Naive B cell (primary cell): Measurements from ENCODE around the gene TMEM167B. TPM values are rescaled to one million over a fixed set of nuclear protein-coding genes. Genes with fewer than 3 reads are reported as not detected.
A peak's percentile ranks its signal among the peaks of the same experiment; 100 is the strongest.
"Not testable (repeated sequence)": the region's sequence is repeated elsewhere in the genome, so short reads cannot be mapped to it uniquely, and the experiment has no call there.

Source experiments
- ATAC-seq, 2 donors: fragments of 150-1000 bp; cut with Tn5 transposase; 2 replicates each; pipeline ENCODE4 v1.10.0; 2021; ENCODE audit warnings: low read depth in 2 of 2, mild to moderate bottlenecking in 2 of 2, moderate library complexity in 2 of 2
- DNase-seq: peaks from one replicate; pipeline ENCODE4 v3.0.0; 2022
- H3K27ac Mint-ChIP-seq, 6 donors: one replicate each; pipeline ENCODE4 v1.8.0; 2020 to 2022; ENCODE audit warnings: mild to moderate bottlenecking in 6 of 6, mixed read lengths in 6 of 6, moderate library complexity in 5 of 6, inconsistent platforms in 2 of 6
- H3K27me3 Mint-ChIP-seq, 3 donors: one replicate each; pipeline ENCODE4 v1.8.0; 2021 to 2022; ENCODE audit warnings: mixed read lengths in 3 of 3, mild to moderate bottlenecking in 1 of 3
- H3K36me3 Mint-ChIP-seq, 2 donors: one replicate each; pipeline ENCODE4 v1.8.0; 2020 to 2022; ENCODE audit warnings: mixed read lengths in 2 of 2, inconsistent platforms in 1 of 2, mild to moderate bottlenecking in 1 of 2
- H3K4me1 Mint-ChIP-seq, 3 donors: one replicate each; pipeline ENCODE4 v1.8.0; 2020 to 2022; ENCODE audit warnings: mixed read lengths in 3 of 3, inconsistent platforms in 1 of 3, mild to moderate bottlenecking in 1 of 3, moderate library complexity in 1 of 3
- H3K4me3 Mint-ChIP-seq, 8 donors: one replicate each; pipeline ENCODE4 v1.8.0; 2020 to 2022; ENCODE audit warnings: mild to moderate bottlenecking in 8 of 8, mixed read lengths in 8 of 8, moderate library complexity in 8 of 8, inconsistent platforms in 2 of 8
- H3K9me3 Mint-ChIP-seq, 7 donors: one replicate each; pipeline ENCODE4 v1.8.0; 2020 to 2022; ENCODE audit warnings: mixed read lengths in 7 of 7, mild to moderate bottlenecking in 5 of 7, inconsistent platforms in 2 of 7, moderate library complexity in 1 of 7
- polyA plus RNA-seq, 6 donors: library from polyadenylated mRNA; unstranded; fragments of 300-500 nt; fragmentation: Illumina TruSeq; gene quantifications; one replicate each; pipeline ENCODE4 v1.2.3, GENCODE V29; 2021; ENCODE audit warnings: low read depth in 6 of 6

The TMEM167B gene
- polyA plus RNA-seq, 6 donors from 2014 or later, result 20.8 to 44.2 (median 36.0) TPM

DNA sequence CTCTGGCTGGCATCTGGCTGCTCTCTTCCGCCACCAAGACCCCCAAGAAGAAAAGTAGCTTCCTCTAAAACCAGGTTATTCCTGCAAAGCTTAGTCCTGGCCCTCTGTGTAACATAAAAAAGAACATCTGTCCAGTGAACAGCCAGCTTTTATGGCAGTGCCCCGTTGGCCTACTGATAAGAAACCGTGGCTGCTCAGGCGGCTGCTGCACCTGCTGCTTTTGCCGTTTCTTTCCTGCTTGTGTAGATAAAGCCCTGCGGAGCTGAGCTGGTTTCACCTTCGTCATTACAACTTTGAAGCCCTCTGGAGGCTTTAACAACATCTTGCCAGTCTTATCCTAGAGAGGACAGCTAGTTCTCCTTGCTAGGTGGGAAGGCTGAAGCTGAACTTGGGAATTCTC is 43.9 kb downstream of the TMEM167B start:
- peak overlapping the region in 7 of 8 donors; percentile 9 to 71 (median 47) for H3K4me3 Mint-ChIP-seq
- H3K9me3 Mint-ChIP-seq, result no peaks in the 10 kb centered on the region
- peak; percentile 49 to 54 for ATAC-seq
- DNase-seq, result no peak
- H3K27ac Mint-ChIP-seq, result peak overlapping the region in 3 of 6 donors; percentile 0 to 80 (median 7)
- H3K4me1 Mint-ChIP-seq, result peaks cover 14 to 19% (median 17%) of the 10 kb centered on the region in 3 donors
- no peaks in the 10 kb centered on the region for H3K36me3 Mint-ChIP-seq
- no peaks in the 10 kb centered on the region for H3K27me3 Mint-ChIP-seq

GRCh38 chr1:109135940-109136339 is 45.4 kb downstream of the TMEM167B start:
- Mint-ChIP-seq H3K9me3 (no peaks in the 10 kb centered on the region), H3K36me3 (no peaks in the 10 kb centered on the region), H3K27me3 (no peaks in the 10 kb centered on the region), H3K4me1 (peaks cover 14 to 19% (median 17%) of the 10 kb centered on the region in 3 donors), H3K4me3 (no peak overlapping the region), H3K27ac (peak overlapping the region in 2 of 6 donors; percentile 40 to 51)
- DNase-seq, result no peak
- no peak for ATAC-seq

- Mint-ChIP-seq H3K27me3 (no peaks in the 10 kb centered on the region), H3K36me3 (no peaks in the 10 kb centered on the region), H3K4me3 (no peak overlapping the region), H3K9me3 (no peaks in the 10 kb centered on the region), H3K27ac (no peak overlapping the region), H3K4me1 (peaks cover 14 to 19% (median 17%) of the 10 kb centered on the region in 3 donors)
- no peak for DNase-seq
- ATAC-seq, result no peak
Observed at GRCh38 chr1:109136766-109137165, 46.2 kb downstream of the TMEM167B start.

- DNase-seq, result no peak
- Mint-ChIP-seq H3K27ac (no peak overlapping the region), H3K27me3 (no peaks in the 10 kb centered on the region), H3K4me1 (peaks cover 14 to 19% (median 17%) of the 10 kb centered on the region in 3 donors), H3K4me3 (no peak overlapping the region), H3K9me3 (no peaks in the 10 kb centered on the region), H3K36me3 (no peaks in the 10 kb centered on the region)
- no peak for ATAC-seq
Observed at GRCh38 chr1:109137958-109138357, 47.4 kb downstream of the TMEM167B start.

DNA sequence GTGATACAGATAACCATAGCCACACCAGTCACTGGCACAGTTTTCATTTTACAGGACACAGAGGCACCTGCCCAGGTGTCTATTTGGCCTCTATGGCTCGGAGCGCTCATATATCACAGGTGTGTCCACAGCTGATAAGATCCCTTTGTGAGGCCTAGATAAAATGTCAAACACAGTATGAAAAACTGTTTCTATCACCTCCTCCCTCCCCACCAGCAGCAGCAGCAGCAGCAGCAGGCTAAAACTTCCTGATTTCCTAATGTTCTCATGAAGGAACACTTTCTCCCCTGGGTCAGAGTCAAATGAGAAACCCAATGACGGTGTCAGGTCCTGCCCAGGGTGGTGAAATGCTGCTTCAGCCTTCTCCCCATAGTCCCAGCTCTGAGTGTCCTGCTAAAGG is 47.8 kb downstream of the TMEM167B start:
- DNase-seq (no peak), ATAC-seq (no peak)
- peaks cover 0 to 4% (median 0%) of the 10 kb centered on the region in 3 donors for H3K27me3 Mint-ChIP-seq
- H3K36me3 Mint-ChIP-seq, result no peaks in the 10 kb centered on the region
- peaks cover 13 to 19% (median 14%) of the 10 kb centered on the region in 3 donors for H3K4me1 Mint-ChIP-seq
- H3K4me3 Mint-ChIP-seq, result no peak overlapping the region
- H3K27ac Mint-ChIP-seq, result peak overlapping the region in 1 of 6 donors; percentile 75
- no peaks in the 10 kb centered on the region for H3K9me3 Mint-ChIP-seq

DNA sequence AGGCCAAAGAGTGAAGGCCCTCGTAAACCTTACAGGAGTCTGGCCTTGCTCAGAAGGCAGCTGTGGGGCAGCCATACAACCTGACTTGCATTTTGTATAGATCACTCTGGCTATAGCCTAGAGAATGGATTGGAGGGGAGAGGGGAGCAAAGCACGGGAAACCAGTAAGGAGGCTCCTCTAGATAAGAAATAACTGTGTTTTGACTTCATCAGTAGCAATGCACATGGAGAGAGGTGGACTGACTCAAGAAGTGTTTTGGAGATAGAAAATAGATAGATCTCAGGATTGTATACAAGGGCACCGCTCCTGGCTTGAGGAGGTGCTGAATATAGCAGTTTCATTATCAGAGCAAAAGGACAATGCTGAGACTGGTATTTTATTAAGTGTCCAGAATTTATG is 49.8 kb downstream of the TMEM167B start:
- H3K4me1 Mint-ChIP-seq, result peaks cover 0 to 3% (median 0%) of the 10 kb centered on the region in 3 donors
- peaks cover 0 to 4% (median 0%) of the 10 kb centered on the region in 3 donors for H3K27me3 Mint-ChIP-seq
- ATAC-seq (no peak), DNase-seq (no peak)
- no peak overlapping the region for H3K27ac Mint-ChIP-seq
- no peak overlapping the region for H3K4me3 Mint-ChIP-seq
- H3K36me3 Mint-ChIP-seq, result no peaks in the 10 kb centered on the region
- H3K9me3 Mint-ChIP-seq, result no peaks in the 10 kb centered on the region

DNA sequence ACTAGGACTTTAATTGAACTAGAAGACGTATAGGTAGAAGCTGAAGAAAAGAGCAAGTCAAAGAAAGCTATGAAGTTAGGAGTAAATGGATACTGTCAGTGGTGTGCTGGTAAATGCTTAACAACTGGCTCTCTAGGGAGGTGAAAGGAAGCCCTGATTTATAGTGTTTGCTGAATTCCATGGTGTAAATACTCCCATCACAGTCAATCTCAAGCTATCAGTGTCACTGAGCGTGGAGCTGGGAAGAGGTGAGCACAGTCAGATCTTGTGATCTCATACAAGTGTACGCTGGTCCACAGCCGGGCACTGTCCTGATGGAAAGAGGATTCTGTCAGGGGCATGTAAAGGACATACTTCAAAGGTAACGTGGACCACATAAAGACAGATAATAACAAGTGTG is 51.7 kb downstream of the TMEM167B start:
- no peak for ATAC-seq
- no peak for DNase-seq
- no peaks in the 10 kb centered on the region for H3K36me3 Mint-ChIP-seq
- no peak overlapping the region for H3K4me3 Mint-ChIP-seq
- H3K27ac Mint-ChIP-seq, result peak overlapping the region in 1 of 6 donors; percentile 26
- no peaks in the 10 kb centered on the region for H3K9me3 Mint-ChIP-seq
- H3K27me3 Mint-ChIP-seq, result peaks cover 0 to 4% (median 0%) of the 10 kb centered on the region in 3 donors
- H3K4me1 Mint-ChIP-seq, result no peaks in the 10 kb centered on the region

- H3K4me3 Mint-ChIP-seq, H3K36me3 Mint-ChIP-seq, H3K27me3 Mint-ChIP-seq, H3K27ac Mint-ChIP-seq, ATAC-seq, H3K9me3 Mint-ChIP-seq, H3K4me1 Mint-ChIP-seq, DNase-seq: not testable (repeated sequence)
Observed at GRCh38 chr1:109142725-109143124, 52.2 kb downstream of the TMEM167B start.

Other genes with a start within 250 kb of the TMEM167B start
- not detected for gene AKNAD1, start 233.7 kb upstream of the TMEM167B start, polyA plus RNA-seq
- gene GPSM2, start 213.8 kb upstream of the TMEM167B start, polyA plus RNA-seq, result 1 to 10 TPM; 1.2 to 5.1 (median 3.6) TPM
- 10 to 100 TPM in 3 of 6 donors, 1 to 10 TPM in 3; 6.9 to 13.8 (median 11.1) TPM for gene CLCC1, start 127.3 kb upstream of the TMEM167B start, polyA plus RNA-seq
- 1 to 10 TPM; 3.4 to 8.7 (median 6.5) TPM for gene WDR47, start 48.7 kb upstream of the TMEM167B start, polyA plus RNA-seq
- gene TAF13, start 14.8 kb upstream of the TMEM167B start, polyA plus RNA-seq, result 1 to 10 TPM in 4 of 6 donors, under 1 TPM in 2; 0.43 to 2.3 (median 1.2) TPM
- gene ELAPOR1, start 23.4 kb downstream of the TMEM167B start, polyA plus RNA-seq, result under 1 TPM in 3 of 6 donors, not detected in 3; 0.04 to 0.65 (median 0.62) TPM
- 100 to 1,000 TPM in 3 of 6 donors, 10 to 100 TPM in 3; 72.7 to 139 (median 105) TPM for gene SARS1, start 123.2 kb downstream of the TMEM167B start, polyA plus RNA-seq
- gene CELSR2, start 158.8 kb downstream of the TMEM167B start, polyA plus RNA-seq, result under 1 TPM in 2 of 6 donors, not detected in 4; 0.06 to 0.17 TPM
- gene PSRC1, start 192.4 kb downstream of the TMEM167B start, polyA plus RNA-seq, result under 1 TPM in 1 of 6 donors, not detected in 5; 0.45 TPM
- not detected for gene MYBPHL, start 216.2 kb downstream of the TMEM167B start, polyA plus RNA-seq